ENCODE results near the gene NPDC1. TPM values are rescaled to one million over a fixed set of nuclear protein-coding genes. Genes with fewer than 3 reads are reported as not detected.

The NPDC1 gene
- polyA plus RNA-seq, 3 donors = 0.51 to 2.7 TPM; not detected in 1

DNA sequence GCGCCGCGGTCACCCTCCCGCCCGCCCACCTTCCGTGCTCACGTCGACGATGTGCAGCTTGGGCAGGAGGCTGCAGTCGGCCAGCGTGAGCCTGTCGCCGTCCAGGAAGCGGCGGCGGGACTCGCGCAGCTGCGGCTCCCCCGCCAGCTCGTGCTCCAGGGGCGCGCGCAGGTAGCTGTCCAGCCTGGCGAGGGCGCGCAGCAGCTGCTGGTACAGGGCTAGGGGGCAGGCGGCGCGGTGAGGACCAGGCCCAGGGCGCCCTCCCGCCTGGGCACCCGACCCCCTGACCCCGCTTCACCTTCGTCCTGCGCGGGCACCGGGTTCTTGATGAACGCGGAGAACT lies 51.1 kb downstream of the NPDC1 start:
- no peak overlapping the region for H3K4me2 ChIP-seq (replicated peaks; ENCODE audit: extremely low read depth, low read length, poor library complexity, severe bottlenecking)
- no peaks in the 10 kb centered on the region for H3K9me3 ChIP-seq (replicated peaks in 1 of 2; ENCODE audit: control insufficient read depth in 1 of 2, insufficient read depth in 1 of 2, low read length in 2 of 2)
- intact Hi-C loops (cut with micrococcal nuclease) = loop anchor here (5.0 kb wide), 1 partner anchor 37 kb away; the partner anchor contains the start of gene FUT7 (in 2 of the 2)
- peaks cover 6 to 9% of the 10 kb centered on the region in 2 donors for H3K36me3 ChIP-seq (replicated peaks in 1 of 2; ENCODE audit: control insufficient read depth in 1 of 2, insufficient read depth in 2 of 2, low read length in 2 of 2)
- no peak overlapping the region for H2AFZ ChIP-seq (ENCODE audit: insufficient read depth, low read depth, low read length, poor library complexity, severe bottlenecking)
- 36% methylated on average over 40 of the region's 40 CpGs for WGBS (ENCODE audit: insufficient coverage)
- Mint-ChIP-seq H3K4me3 (no peak overlapping the region), H3K4me1 (peaks cover 65% of the 10 kb centered on the region), H3K9me3 (peaks cover 0 to 17% (median 3%) of the 10 kb centered on the region in 7 donors), H3K27ac (no peak overlapping the region), H3K36me3 (peaks cover 10% of the 10 kb centered on the region in 2 donors), H3K27me3 (ENCODE audit: low read depth in 3 of 3) (peaks cover 24 to 56% (median 45%) of the 10 kb centered on the region in 3 donors)
- peaks cover 20% of the 10 kb centered on the region for H3K79me2 ChIP-seq (ENCODE audit: insufficient read depth, low read length)
- peaks cover 30% of the 10 kb centered on the region for H4K20me1 ChIP-seq (ENCODE audit: insufficient read depth, low read length)
- H3K4me3 ChIP-seq (replicated peaks in 1 of 3; ENCODE audit: low read depth in 2 of 3, low read length in 3 of 3) = no peak overlapping the region
- peaks cover 0 to 41% of the 10 kb centered on the region in 2 donors for H3K27me3 ChIP-seq (ENCODE audit: control insufficient read depth in 2 of 2, insufficient read depth in 2 of 2, low read length in 2 of 2)
- TF ChIP-seq, protein P1, sequence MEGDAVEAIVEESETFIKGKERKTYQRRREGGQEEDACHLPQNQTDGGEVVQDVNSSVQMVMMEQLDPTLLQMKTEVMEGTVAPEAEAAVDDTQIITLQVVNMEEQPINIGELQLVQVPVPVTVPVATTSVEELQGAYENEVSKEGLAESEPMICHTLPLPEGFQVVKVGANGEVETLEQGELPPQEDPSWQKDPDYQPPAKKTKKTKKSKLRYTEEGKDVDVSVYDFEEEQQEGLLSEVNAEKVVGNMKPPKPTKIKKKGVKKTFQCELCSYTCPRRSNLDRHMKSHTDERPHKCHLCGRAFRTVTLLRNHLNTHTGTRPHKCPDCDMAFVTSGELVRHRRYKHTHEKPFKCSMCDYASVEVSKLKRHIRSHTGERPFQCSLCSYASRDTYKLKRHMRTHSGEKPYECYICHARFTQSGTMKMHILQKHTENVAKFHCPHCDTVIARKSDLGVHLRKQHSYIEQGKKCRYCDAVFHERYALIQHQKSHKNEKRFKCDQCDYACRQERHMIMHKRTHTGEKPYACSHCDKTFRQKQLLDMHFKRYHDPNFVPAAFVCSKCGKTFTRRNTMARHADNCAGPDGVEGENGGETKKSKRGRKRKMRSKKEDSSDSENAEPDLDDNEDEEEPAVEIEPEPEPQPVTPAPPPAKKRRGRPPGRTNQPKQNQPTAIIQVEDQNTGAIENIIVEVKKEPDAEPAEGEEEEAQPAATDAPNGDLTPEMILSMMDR (IDR thresholded peaks at IDR 0.05) = no peak
- no peak overlapping the region for H3K9ac ChIP-seq (ENCODE audit: insufficient read depth, low read length, poor library complexity, severe bottlenecking)
- DNase-seq = no peak
- H3K27ac ChIP-seq (ENCODE audit: low read depth in 1 of 2, low read length in 2 of 2) = no peak overlapping the region
- peaks cover 66 to 83% of the 10 kb centered on the region in 2 donors for H3K4me1 ChIP-seq (ENCODE audit: control insufficient read depth in 1 of 2, insufficient read depth in 2 of 2, low read length in 2 of 2)

DNA sequence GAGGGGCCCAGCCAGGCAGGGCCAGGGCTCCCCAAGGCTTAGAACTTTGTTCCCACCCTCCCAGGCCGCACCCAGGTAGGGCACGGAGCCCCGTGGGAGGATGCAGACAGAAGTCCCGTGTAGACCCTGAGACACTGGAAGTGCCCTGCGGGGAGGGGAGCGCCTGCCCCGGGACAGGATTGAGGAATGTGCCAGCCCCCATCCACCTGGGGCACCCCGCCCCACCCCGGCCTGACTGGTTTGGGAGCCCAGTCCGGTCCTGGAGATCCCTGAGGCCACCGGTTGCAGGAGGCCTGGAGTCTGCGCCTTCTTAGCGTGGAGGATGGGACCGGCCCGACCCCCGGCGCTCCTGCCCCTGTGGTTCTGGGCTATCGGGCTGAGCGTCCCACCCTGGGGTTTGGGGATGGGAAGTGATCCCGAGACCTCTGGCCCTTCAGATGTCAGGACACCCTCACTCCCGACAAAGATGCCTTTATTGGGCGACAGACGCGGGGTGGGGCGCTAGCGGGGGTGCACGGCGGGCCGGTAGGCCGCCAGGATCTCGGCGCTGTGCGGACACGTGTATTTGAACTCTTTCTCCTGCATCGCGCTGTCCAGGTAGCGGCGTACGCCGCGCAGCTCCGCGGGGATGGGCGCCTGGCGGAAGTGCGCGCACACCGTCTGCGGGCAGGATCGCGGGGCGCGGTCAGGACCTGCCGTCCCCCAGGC lies 51.6 kb downstream of the NPDC1 start:
- intact Hi-C loops (cut with micrococcal nuclease) = loop anchor here in 1 of 2 donors (5.0 kb wide), 1 partner anchor 38 kb away; the partner anchor contains the start of gene FUT7
- Mint-ChIP-seq H3K9me3 (peaks cover 0 to 17% (median 3%) of the 10 kb centered on the region in 7 donors), H3K4me3 (peak overlapping the region in 1 of 2 donors; percentile 89), H3K36me3 (peaks cover 10% of the 10 kb centered on the region in 2 donors), H3K27me3 (ENCODE audit: low read depth in 3 of 3) (peaks cover 26 to 56% (median 49%) of the 10 kb centered on the region in 3 donors), H3K27ac (no peak overlapping the region), H3K4me1 (peaks cover 60% of the 10 kb centered on the region)
- H2AFZ ChIP-seq (ENCODE audit: insufficient read depth, low read depth, low read length, poor library complexity, severe bottlenecking) = no peak overlapping the region
- peaks cover 0 to 41% of the 10 kb centered on the region in 2 donors for H3K27me3 ChIP-seq (ENCODE audit: control insufficient read depth in 2 of 2, insufficient read depth in 2 of 2, low read length in 2 of 2)
- no peak overlapping the region for H3K27ac ChIP-seq (ENCODE audit: low read depth in 1 of 2, low read length in 2 of 2)
- H3K4me3 ChIP-seq (replicated peaks in 1 of 3; ENCODE audit: low read depth in 2 of 3, low read length in 3 of 3) = no peak overlapping the region
- H3K4me1 ChIP-seq (ENCODE audit: control insufficient read depth in 1 of 2, insufficient read depth in 2 of 2, low read length in 2 of 2) = peaks cover 61 to 78% of the 10 kb centered on the region in 2 donors
- peaks cover 20% of the 10 kb centered on the region for H3K79me2 ChIP-seq (ENCODE audit: insufficient read depth, low read length)
- no peak for DNase-seq
- H3K9ac ChIP-seq (ENCODE audit: insufficient read depth, low read length, poor library complexity, severe bottlenecking) = no peak overlapping the region
- H3K9me3 ChIP-seq (replicated peaks in 1 of 2; ENCODE audit: control insufficient read depth in 1 of 2, insufficient read depth in 1 of 2, low read length in 2 of 2) = no peaks in the 10 kb centered on the region
- H3K36me3 ChIP-seq (replicated peaks in 1 of 2; ENCODE audit: control insufficient read depth in 1 of 2, insufficient read depth in 2 of 2, low read length in 2 of 2) = peaks cover 6 to 9% of the 10 kb centered on the region in 2 donors
- no peak overlapping the region for H3K4me2 ChIP-seq (replicated peaks; ENCODE audit: extremely low read depth, low read length, poor library complexity, severe bottlenecking)
- 80% methylated on average over 51 of the region's 54 CpGs for WGBS (ENCODE audit: insufficient coverage)
- H4K20me1 ChIP-seq (ENCODE audit: insufficient read depth, low read length) = peaks cover 30% of the 10 kb centered on the region
- TF ChIP-seq, protein P1 (IDR thresholded peaks at IDR 0.05) = no peak

Data from CD14-positive monocyte (primary cell).